Suprapubic skin (tissue), 4 donors: Measurements from ENCODE around the gene PDE11A. TPM values are rescaled to one million over a fixed set of nuclear protein-coding genes. Genes with fewer than 3 reads are reported as not detected.

Experiments used
- DNase-seq, 2 donors: peaks; one replicate each; pipeline ENCODE4 v3.0.0-alpha.2; 2019; ENCODE audit warnings: low spot score in 2 of 2
- H3K27ac ChIP-seq: fragments of 200-600 bp; sonication (generic); one replicate; pipeline ENCODE4 v1.5.1; 2019
- H3K27me3 ChIP-seq: fragments of 200-600 bp; sonication (generic); one replicate; pipeline ENCODE4 v1.5.1; 2019
- H3K36me3 ChIP-seq: fragments of 200-600 bp; sonication (generic); one replicate; pipeline ENCODE4 v1.5.1; 2019
- H3K4me1 ChIP-seq: fragments of 200-600 bp; sonication (generic); one replicate; pipeline ENCODE4 v1.5.1; 2019
- H3K4me3 ChIP-seq: fragments of 200-600 bp; sonication (generic); one replicate; pipeline ENCODE4 v1.5.1; 2019; ENCODE audit warnings: mild to moderate bottlenecking
- H3K9me3 ChIP-seq: fragments of 200-600 bp; sonication (generic); one replicate; pipeline ENCODE4 v1.5.1; 2019
- EP300 ChIP-seq: sonication (generic); formaldehyde crosslinking; IDR thresholded peaks from one replicate; pipeline ENCODE4 v1.6.1; 2017; ENCODE audit warnings: antibody characterized with exemption
- POLR2A ChIP-seq, 2 donors: fragments of 450-650 bp; IDR thresholded peaks; one replicate each; pipeline ENCODE4 v1.6.1; 2017; ENCODE audit warnings: antibody characterized with exemption in 2 of 2, mild to moderate bottlenecking in 2 of 2, moderate library complexity in 2 of 2
- POLR2AphosphoS5 ChIP-seq, 3 donors: sonication (generic); formaldehyde crosslinking; IDR thresholded peaks; one replicate each; pipeline ENCODE4 v1.6.1; 2017; ENCODE audit warnings: antibody characterized with exemption in 3 of 3
- WGBS: methylation state at CpG from one replicate; pipeline ENCODE4 v1.1.5; 2018; 5-methylcytosine and 5-hydroxymethylcytosine counted together
- total RNA-seq, 4 donors: library from RNA; depleted of rRNA; stranded (reverse); fragments of >200 nt; gene quantifications; one replicate each; pipeline ENCODE4 v1.1.0, GENCODE V29; 2016
- TF ChIP-seq, protein P1 (sequence below), 2 donors: fragments of 200-600 bp in 1 of 2; fragments of 450-650 bp in 1 of 2; sonication (generic) in 1 of 2; IDR thresholded peaks; one replicate each; pipeline ENCODE4 v1.5.1; 2016 to 2019; ENCODE audit warnings: antibody characterized with exemption in 2 of 2, mild to moderate bottlenecking in 1 of 2, moderate library complexity in 1 of 2

Gene PDE11A
- total RNA-seq, 4 donors from 2014 or later: 0.08 to 1.0 (median 0.36) TPM

DNA sequence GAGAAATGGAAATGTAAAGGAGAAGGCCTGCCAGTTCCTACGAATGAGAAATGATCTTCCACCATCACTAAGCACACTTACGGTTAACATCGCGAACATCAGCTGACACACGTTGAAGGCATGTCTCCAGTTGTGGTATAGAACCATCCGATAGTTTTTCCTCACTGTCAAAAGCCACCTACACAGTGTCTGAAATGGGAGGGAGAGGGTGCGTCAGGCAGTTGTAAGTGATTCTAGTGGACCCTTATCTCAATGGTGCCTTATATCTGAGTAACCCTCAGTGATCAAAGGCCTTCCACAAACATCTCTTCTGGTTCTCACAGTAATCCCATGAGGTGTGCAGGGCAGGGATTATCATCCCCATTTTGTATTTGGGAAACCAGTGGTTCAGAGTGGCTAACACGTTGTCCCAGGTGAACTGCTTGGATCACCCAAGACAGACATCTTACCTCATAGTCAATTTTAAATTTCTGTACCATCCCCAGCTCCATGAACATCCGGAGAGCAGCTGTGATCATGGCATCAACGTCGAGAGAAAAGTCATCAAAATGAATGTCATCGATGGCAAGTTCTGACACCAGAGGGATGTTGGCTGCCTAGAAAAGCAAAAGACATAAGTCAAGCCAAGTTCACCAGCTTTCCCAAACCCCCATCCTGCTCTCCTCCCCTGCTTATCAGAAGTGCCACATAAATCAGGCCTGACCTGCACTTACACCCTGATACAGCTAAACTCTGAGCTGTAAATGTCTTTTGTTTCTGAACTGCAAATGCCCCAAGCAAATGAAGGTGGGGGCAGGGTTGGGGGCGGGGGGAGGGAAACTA, 344.8 kb downstream of the PDE11A start:
- no peaks in the 10 kb centered on the region for H3K4me1 ChIP-seq
- no peak overlapping the region for H3K4me3 ChIP-seq
- WGBS: 78% methylated on average over 13 of the region's 13 CpGs
- no peak for TF ChIP-seq POLR2A (IDR thresholded peaks at IDR 0.05)
- TF ChIP-seq, protein P1, sequence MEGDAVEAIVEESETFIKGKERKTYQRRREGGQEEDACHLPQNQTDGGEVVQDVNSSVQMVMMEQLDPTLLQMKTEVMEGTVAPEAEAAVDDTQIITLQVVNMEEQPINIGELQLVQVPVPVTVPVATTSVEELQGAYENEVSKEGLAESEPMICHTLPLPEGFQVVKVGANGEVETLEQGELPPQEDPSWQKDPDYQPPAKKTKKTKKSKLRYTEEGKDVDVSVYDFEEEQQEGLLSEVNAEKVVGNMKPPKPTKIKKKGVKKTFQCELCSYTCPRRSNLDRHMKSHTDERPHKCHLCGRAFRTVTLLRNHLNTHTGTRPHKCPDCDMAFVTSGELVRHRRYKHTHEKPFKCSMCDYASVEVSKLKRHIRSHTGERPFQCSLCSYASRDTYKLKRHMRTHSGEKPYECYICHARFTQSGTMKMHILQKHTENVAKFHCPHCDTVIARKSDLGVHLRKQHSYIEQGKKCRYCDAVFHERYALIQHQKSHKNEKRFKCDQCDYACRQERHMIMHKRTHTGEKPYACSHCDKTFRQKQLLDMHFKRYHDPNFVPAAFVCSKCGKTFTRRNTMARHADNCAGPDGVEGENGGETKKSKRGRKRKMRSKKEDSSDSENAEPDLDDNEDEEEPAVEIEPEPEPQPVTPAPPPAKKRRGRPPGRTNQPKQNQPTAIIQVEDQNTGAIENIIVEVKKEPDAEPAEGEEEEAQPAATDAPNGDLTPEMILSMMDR (IDR thresholded peaks at IDR 0.05): no peak
- TF ChIP-seq EP300: no peak
- no peak for TF ChIP-seq POLR2AphosphoS5 (IDR thresholded peaks at IDR 0.05)
- no peaks in the 10 kb centered on the region for H3K36me3 ChIP-seq
- H3K27ac ChIP-seq: no peak overlapping the region
- no peak for DNase-seq
- peaks cover 9% of the 10 kb centered on the region for H3K27me3 ChIP-seq
- H3K9me3 ChIP-seq: no peaks in the 10 kb centered on the region

DNA sequence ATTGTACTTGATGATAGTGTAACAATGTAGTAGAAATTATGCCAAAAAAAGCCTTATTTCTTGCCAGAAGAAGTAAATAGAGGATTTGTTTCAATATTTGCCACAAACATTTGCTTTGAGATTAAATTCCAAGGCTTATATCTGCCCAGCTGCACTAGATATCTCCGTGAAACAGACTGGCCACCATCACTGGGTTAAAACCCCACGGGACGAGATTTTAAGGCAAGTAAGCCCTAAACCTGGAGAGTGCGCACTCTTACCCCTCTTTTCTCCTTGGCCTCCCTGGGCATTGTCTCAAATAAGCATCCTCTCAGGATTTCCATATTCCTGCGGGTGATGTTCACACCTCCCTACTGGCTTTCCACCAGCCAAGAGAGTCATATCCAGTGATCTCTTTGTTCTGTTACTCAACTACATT, 345.6 kb downstream of the PDE11A start:
- WGBS: 75% methylated on average over 5 of the region's 5 CpGs
- no peaks in the 10 kb centered on the region for H3K36me3 ChIP-seq
- TF ChIP-seq, protein P1 (IDR thresholded peaks at IDR 0.05): no peak
- no peak for TF ChIP-seq POLR2A (IDR thresholded peaks at IDR 0.05)
- no peak for TF ChIP-seq POLR2AphosphoS5 (IDR thresholded peaks at IDR 0.05)
- TF ChIP-seq EP300: no peak
- DNase-seq: no peak
- H3K9me3 ChIP-seq: no peaks in the 10 kb centered on the region
- no peak overlapping the region for H3K27ac ChIP-seq
- peaks cover 3% of the 10 kb centered on the region for H3K27me3 ChIP-seq
- H3K4me1 ChIP-seq: no peaks in the 10 kb centered on the region
- no peak overlapping the region for H3K4me3 ChIP-seq

DNA sequence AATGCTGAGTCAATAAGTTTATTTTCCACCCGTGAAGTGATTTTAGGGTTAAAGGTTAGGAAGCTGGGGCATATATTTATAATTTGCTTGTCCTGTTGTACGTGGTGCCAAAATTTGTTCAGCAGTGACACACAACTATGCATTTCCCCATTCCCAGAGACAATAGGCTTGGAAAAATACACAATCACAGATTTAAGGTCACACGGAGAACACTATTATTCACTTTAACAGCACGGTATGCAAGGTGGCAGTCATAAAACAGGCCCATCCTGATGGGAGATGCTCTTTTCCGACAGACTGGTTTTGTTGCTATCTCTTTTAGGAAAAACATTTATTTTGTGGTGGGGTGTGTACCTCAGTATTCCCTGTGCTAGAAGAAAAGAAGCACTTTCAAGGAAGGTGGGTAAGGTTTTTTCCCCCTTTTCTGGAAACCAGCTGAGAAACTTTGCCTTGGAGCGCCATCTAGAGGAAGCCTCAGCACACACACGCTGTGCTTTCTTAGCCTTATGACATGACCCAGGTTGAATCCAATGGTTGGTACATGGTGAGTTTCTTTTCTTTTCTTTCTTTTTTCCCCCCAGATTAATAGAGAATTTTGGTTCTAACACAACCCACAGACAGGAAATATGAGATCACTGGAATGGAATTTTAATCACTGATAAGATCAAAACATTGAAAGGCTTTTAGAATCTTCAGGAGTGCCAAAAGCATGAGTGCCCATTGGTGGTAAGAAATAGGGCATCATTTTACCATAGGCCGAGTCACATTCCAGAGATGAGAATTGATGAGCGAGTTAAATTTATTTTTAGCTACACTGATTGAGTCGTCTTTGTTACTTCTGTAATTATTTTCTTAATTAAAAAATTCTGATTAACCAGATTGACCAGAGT, 347.9 kb downstream of the PDE11A start:
- no peak overlapping the region for H3K4me3 ChIP-seq
- DNase-seq: no peak
- no peaks in the 10 kb centered on the region for H3K9me3 ChIP-seq
- H3K27me3 ChIP-seq: peaks cover 3% of the 10 kb centered on the region
- no peaks in the 10 kb centered on the region for H3K36me3 ChIP-seq
- H3K27ac ChIP-seq: no peak overlapping the region
- TF ChIP-seq, protein P1 (IDR thresholded peaks at IDR 0.05): peak; percentile 60 to 76
- TF ChIP-seq EP300: no peak
- 38% methylated on average over 10 of the region's 10 CpGs for WGBS
- H3K4me1 ChIP-seq: no peaks in the 10 kb centered on the region

DNA sequence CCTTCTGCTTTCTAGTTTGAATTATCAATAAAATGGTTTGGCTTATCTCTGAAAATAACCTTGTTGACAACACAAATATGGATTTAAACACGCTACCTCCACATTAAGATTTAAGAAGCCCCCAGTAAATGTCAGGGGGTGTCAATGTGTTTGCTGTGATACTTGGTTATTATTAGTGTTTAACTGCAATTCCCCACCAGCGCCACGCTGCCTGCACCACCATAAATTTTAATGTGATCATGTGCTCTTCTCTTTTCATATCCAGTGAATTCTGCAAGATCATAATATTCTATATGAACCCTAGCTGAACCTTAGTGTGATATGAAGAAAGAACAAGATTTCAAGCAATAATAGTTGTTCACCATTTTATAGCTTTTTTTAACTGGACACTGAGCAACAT, 349.3 kb downstream of the PDE11A start:
- Histone ChIP-seq H3K4me3 (no peak overlapping the region), H3K9me3 (no peaks in the 10 kb centered on the region), H3K36me3 (no peaks in the 10 kb centered on the region), H3K4me1 (no peaks in the 10 kb centered on the region), H3K27me3 (peaks cover 3% of the 10 kb centered on the region), H3K27ac (no peak overlapping the region)
- no peak for DNase-seq
- 95% methylated on average over 3 of the region's 3 CpGs for WGBS
- TF ChIP-seq POLR2AphosphoS5 (IDR thresholded peaks at IDR 0.05) (no peak), EP300 (no peak), POLR2A (IDR thresholded peaks at IDR 0.05) (no peak)
- TF ChIP-seq, protein P1 (IDR thresholded peaks at IDR 0.05): no peak
